ENCODE data around the gene NDUFAF5. TPM values are rescaled to one million over a fixed set of nuclear protein-coding genes. Genes with fewer than 3 reads are reported as not detected.

Gene NDUFAF5
- total RNA-seq, 2 donors from 2014 or later: 31.8 to 33.0 TPM

GRCh38 chr20:13858439-13858838 is 73.6 kb downstream of the NDUFAF5 start:
- Histone ChIP-seq H3K27ac (no peak overlapping the region), H3K4me1 (no peaks in the 10 kb centered on the region), H3K27me3 (no peaks in the 10 kb centered on the region), H3K9me3 (no peaks in the 10 kb centered on the region), H3K4me3 (no peak overlapping the region), H3K36me3 (no peaks in the 10 kb centered on the region), H3K9ac (ENCODE audit: low read depth in 2 of 2, low read length in 2 of 2) (no peak overlapping the region)
- TF ChIP-seq CTCF (IDR thresholded peaks at IDR 0.05): no peak
- intact Hi-C loops (cut with DNase I): no loop called here
- DNase-seq: no peak

GRCh38 chr20:13858871-13859270 is 74.0 kb downstream of the NDUFAF5 start:
- intact Hi-C loops (cut with DNase I): no loop called here
- TF ChIP-seq CTCF (IDR thresholded peaks at IDR 0.05): no peak
- Histone ChIP-seq H3K9me3 (no peaks in the 10 kb centered on the region), H3K27ac (no peak overlapping the region), H3K27me3 (no peaks in the 10 kb centered on the region), H3K36me3 (no peaks in the 10 kb centered on the region), H3K4me1 (no peaks in the 10 kb centered on the region), H3K9ac (ENCODE audit: low read depth in 2 of 2, low read length in 2 of 2) (no peak overlapping the region), H3K4me3 (no peak overlapping the region)
- no peak for DNase-seq

- Histone ChIP-seq H3K27ac (no peak overlapping the region), H3K9me3 (no peaks in the 10 kb centered on the region), H3K4me1 (no peaks in the 10 kb centered on the region), H3K9ac (ENCODE audit: low read depth in 2 of 2, low read length in 2 of 2) (no peak overlapping the region), H3K27me3 (no peaks in the 10 kb centered on the region), H3K4me3 (no peak overlapping the region), H3K36me3 (no peaks in the 10 kb centered on the region)
- intact Hi-C loops (cut with DNase I): no loop called here
- no peak for TF ChIP-seq CTCF (IDR thresholded peaks at IDR 0.05)
- no peak for DNase-seq
These were observed 77.4 kb downstream of the NDUFAF5 start for GRCh38 chr20:13862245-13862644.

- intact Hi-C loops (cut with DNase I): no loop called here
- no peak overlapping the region for H3K9ac ChIP-seq (ENCODE audit: low read depth in 2 of 2, low read length in 2 of 2)
- no peak overlapping the region for H3K27ac ChIP-seq
These were observed 78.4 kb downstream of the NDUFAF5 start for GRCh38 chr20:13863244-13863643.

GRCh38 chr20:13865156-13865555 is 80.3 kb downstream of the NDUFAF5 start:
- H3K36me3 ChIP-seq: no peaks in the 10 kb centered on the region

More at GRCh38 chr20:13863244-13863643, 78.4 kb downstream of the NDUFAF5 start:
- no peaks in the 10 kb centered on the region for H3K4me1 ChIP-seq
- H3K27me3 ChIP-seq: no peaks in the 10 kb centered on the region
- DNase-seq: no peak
- H3K4me3 ChIP-seq: no peak overlapping the region
- no peak for TF ChIP-seq CTCF (IDR thresholded peaks at IDR 0.05)
- no peaks in the 10 kb centered on the region for H3K36me3 ChIP-seq
- no peaks in the 10 kb centered on the region for H3K9me3 ChIP-seq

More at GRCh38 chr20:13865156-13865555, 80.3 kb downstream of the NDUFAF5 start:
- no peak overlapping the region for H3K27ac ChIP-seq
- H3K9ac ChIP-seq (ENCODE audit: low read depth in 2 of 2, low read length in 2 of 2): no peak overlapping the region
- no peak for DNase-seq
- H3K4me3 ChIP-seq: no peak overlapping the region
- no peak for TF ChIP-seq CTCF (IDR thresholded peaks at IDR 0.05)
- intact Hi-C loops (cut with DNase I): no loop called here
- no peaks in the 10 kb centered on the region for H3K4me1 ChIP-seq
- H3K9me3 ChIP-seq: no peaks in the 10 kb centered on the region
- H3K27me3 ChIP-seq: no peaks in the 10 kb centered on the region

Measured in colonic mucosa (tissue), 4 donors.